Measurements from ENCODE around the gene ANKRD44. TPM values are rescaled to one million over a fixed set of nuclear protein-coding genes. Genes with fewer than 3 reads are reported as not detected.

The ANKRD44 gene
- 10 to 100 TPM; 32.7 to 52.6 TPM for total RNA-seq
- polyA plus RNA-seq (ENCODE audit: insufficient read length in 6 of 6): 10 to 100 TPM; 23.2 to 31.5 (median 27.4) TPM
- long read RNA-seq, donor 1, full-length matches to known transcripts: 2 of 2 reads
- long read RNA-seq, donor 1, partial matches to known transcripts: 0 of 2 reads
- long read RNA-seq, donor 1, other reads (novel, unspliced or antisense): 0 of 2 reads
- long read RNA-seq, donor 2, full-length matches to known transcripts: 2 of 2 reads
- long read RNA-seq, donor 2, partial matches to known transcripts: 0 of 2 reads
- long read RNA-seq, donor 2, other reads (novel, unspliced or antisense): 0 of 2 reads
- long read RNA-seq, donor 3, full-length matches to known transcripts: 1 of 1 reads
- long read RNA-seq, donor 3, partial matches to known transcripts: 0 of 1 reads
- long read RNA-seq, donor 3, other reads (novel, unspliced or antisense): 0 of 1 reads
- long read RNA-seq, donor 4, full-length matches to known transcripts: 2 of 3 reads
- long read RNA-seq, donor 4, partial matches to known transcripts: 1 of 3 reads
- long read RNA-seq, donor 4, other reads (novel, unspliced or antisense): 0 of 3 reads
- long read RNA-seq, donor 5, partial matches to known transcripts: 5 of 5 reads
- long read RNA-seq, donor 5, other reads (novel, unspliced or antisense): 0 of 5 reads
- long read RNA-seq, donor 6, full-length matches to known transcripts: 1 of 1 reads
- long read RNA-seq, donor 6, partial matches to known transcripts: 0 of 1 reads
- long read RNA-seq, donor 6, other reads (novel, unspliced or antisense): 0 of 1 reads
- long read RNA-seq, donor 7, partial matches to known transcripts: 0 of 1 reads
- long read RNA-seq, donor 7, other reads (novel, unspliced or antisense): 0 of 1 reads
- long read RNA-seq, donor 8, full-length matches to known transcripts: 2 of 2 reads
- long read RNA-seq, donor 8, partial matches to known transcripts: 0 of 2 reads
- long read RNA-seq, donor 8, other reads (novel, unspliced or antisense): 0 of 2 reads
- long read RNA-seq, donor 9: 0 reads
- long read RNA-seq, donor 10, partial matches to known transcripts: 1 of 4 reads
- long read RNA-seq, donor 10, other reads (novel, unspliced or antisense): 2 of 4 reads
- long read RNA-seq, donor 11, full-length matches to known transcripts: 3 of 3 reads
- long read RNA-seq, donor 11, partial matches to known transcripts: 0 of 3 reads
- long read RNA-seq, donor 11, other reads (novel, unspliced or antisense): 0 of 3 reads
- long read RNA-seq, donor 12, partial matches to known transcripts: 0 of 1 reads
- long read RNA-seq, donor 12, other reads (novel, unspliced or antisense): 0 of 1 reads

DNA sequence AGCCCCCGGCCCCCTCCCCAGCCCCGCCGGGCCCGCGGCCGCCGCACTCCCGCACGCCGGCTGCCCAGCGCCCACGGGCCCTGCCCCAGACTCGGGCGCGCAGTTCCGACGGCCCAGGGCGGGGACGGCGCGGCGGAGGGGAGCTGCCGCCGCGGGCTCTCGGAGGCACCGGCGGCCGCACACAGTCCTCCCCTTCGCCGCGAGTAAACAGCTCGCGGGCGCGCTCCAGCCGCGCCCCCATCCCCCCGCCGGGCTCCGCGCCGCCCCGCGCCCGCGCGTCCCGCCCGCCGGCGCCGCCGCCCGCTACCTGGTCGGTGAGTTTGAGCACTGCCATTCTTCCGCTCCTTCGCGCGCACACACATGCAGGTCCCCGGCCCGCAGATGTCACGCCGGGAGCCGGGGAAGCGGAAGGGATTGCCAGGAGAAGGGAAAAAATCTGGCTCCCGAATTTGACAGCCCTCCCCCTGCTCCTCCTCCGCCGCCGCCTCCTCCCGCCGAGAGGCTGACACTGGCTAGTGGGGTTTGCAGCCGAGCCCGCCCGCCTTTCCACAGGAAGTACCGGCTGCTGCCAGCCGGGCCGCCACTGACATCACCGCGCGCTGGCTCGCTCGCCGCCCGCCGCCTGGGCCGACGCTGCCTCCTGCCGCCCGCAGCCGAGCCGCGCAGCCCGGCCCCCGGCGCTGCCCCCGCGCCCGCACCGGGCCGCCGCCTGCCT lies at the start of gene ANKRD44:
ANKRD44 (minus strand) TSS at position 510 of the 715 bp plus-strand sequence; CDS start at position 334, 176 bp downstream.
- TF ChIP-seq CTCF (IDR thresholded peaks at IDR 0.05): peak in 1 of 2 donors; percentile 51
- intact Hi-C loops (cut with DNase I): no loop called here
- Histone ChIP-seq H3K4me3 (peak within 1 kb of the TSS; percentile 47 to 75), H3K4me1 (peaks cover 11 to 54% of the 10 kb centered on the region in 2 donors), H3K36me3 (no peaks in the 10 kb centered on the region), H3K27ac (peak within 1 kb of the TSS; percentile 77 to 96), H3K27me3 (no peaks in the 10 kb centered on the region), H3K9me3 (no peaks in the 10 kb centered on the region)
- peak; percentile 82 to 99 (median 92) for DNase-seq
- peak; percentile 94 for ATAC-seq

- DNase-seq: no peak
- no peaks in the 10 kb centered on the region for H3K4me1 ChIP-seq
- no peak for ATAC-seq
- intact Hi-C loops (cut with DNase I): no loop called here
- H3K27ac ChIP-seq: no peak overlapping the region
- no peaks in the 10 kb centered on the region for H3K9me3 ChIP-seq
- no peaks in the 10 kb centered on the region for H3K27me3 ChIP-seq
- TF ChIP-seq CTCF (IDR thresholded peaks at IDR 0.05): no peak
- H3K36me3 ChIP-seq: no peaks in the 10 kb centered on the region
- H3K4me3 ChIP-seq: no peak overlapping the region
Measured at GRCh38 chr2:197359859-197360258, 49.3 kb upstream of the ANKRD44 start.

- TF ChIP-seq CTCF (IDR thresholded peaks at IDR 0.05): no peak
- H3K9me3 ChIP-seq: no peaks in the 10 kb centered on the region
- no peak overlapping the region for H3K4me3 ChIP-seq
- no peaks in the 10 kb centered on the region for H3K27me3 ChIP-seq
- no peaks in the 10 kb centered on the region for H3K36me3 ChIP-seq
- no peaks in the 10 kb centered on the region for H3K4me1 ChIP-seq
- intact Hi-C loops (cut with DNase I): no loop called here
- no peak overlapping the region for H3K27ac ChIP-seq
- no peak for ATAC-seq
- DNase-seq: no peak
Measured at GRCh38 chr2:197358931-197359330, 48.4 kb upstream of the ANKRD44 start.

DNA sequence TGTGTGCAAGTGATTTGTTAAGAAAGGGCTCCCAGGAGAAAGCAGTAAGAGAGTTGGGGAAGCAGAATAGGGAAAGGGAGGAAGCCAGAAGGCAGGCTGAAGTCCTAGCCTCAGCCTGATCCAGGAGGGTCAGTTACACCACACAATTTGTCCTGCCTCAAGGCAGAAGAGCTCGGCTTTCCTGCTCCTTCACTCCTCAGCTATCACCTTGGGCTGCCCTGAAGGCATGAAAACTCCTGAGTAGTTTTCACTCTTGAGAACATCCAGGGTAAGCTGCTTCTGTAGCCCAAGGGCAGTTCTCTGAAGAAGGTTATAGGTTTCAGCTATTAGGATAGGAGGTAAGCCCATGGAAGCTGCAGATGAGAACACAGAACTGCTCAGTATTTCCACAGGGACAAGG lies 47.4 kb upstream of the ANKRD44 start:
- no peak for TF ChIP-seq CTCF (IDR thresholded peaks at IDR 0.05)
- H3K9me3 ChIP-seq: no peaks in the 10 kb centered on the region
- DNase-seq (no peak), ATAC-seq (no peak)
- H3K27ac ChIP-seq: no peak overlapping the region
- H3K27me3 ChIP-seq: no peaks in the 10 kb centered on the region
- intact Hi-C loops (cut with DNase I): no loop called here
- H3K36me3 ChIP-seq: no peaks in the 10 kb centered on the region
- no peak overlapping the region for H3K4me3 ChIP-seq
- H3K4me1 ChIP-seq: no peaks in the 10 kb centered on the region

All from left lung (tissue), 14 donors.